Cardiac muscle cell (in vitro differentiated cells and primary cell): Measurements from ENCODE around the gene ERC2. TPM values are rescaled to one million over a fixed set of nuclear protein-coding genes. Genes with fewer than 3 reads are reported as not detected.

Source experiments
- DNase-seq, 2 donors: peaks; one replicate each; pipeline versions ENCODE4 v3.0.0 to v3.0.0-alpha.2; 2010 to 2017; ENCODE audit warnings: low read depth in 1 of 2, low spot score in 1 of 2
- H3K27ac ChIP-seq: fragments of 200-600 bp; sonication (generic); 2 replicates; pipeline ENCODE4 v1.5.1; 2016
- H3K27me3 ChIP-seq: fragments of 200-600 bp; sonication (generic); 2 replicates; pipeline ENCODE4 v1.6.0; 2016; ENCODE audit warnings: control low read depth
- H3K36me3 ChIP-seq: fragments of 200-600 bp; sonication (generic); 2 replicates; pipeline ENCODE4 v1.5.1; 2016; ENCODE audit warnings: control low read depth
- H3K4me1 ChIP-seq: fragments of 200-600 bp; sonication (generic); 2 replicates; pipeline ENCODE4 v1.8.1; 2017; ENCODE audit warnings: low read depth, mild to moderate bottlenecking, mixed run types
- H3K4me3 ChIP-seq: fragments of 200-600 bp; sonication (generic); 2 replicates; pipeline ENCODE4 v1.5.1; 2016; ENCODE audit warnings: mild to moderate bottlenecking
- H3K9me3 ChIP-seq: fragments of 200-600 bp; sonication (generic); 2 replicates; pipeline ENCODE4 v1.5.1; 2017; ENCODE audit warnings: low read depth, mild to moderate bottlenecking, control low read depth
- polyA plus RNA-seq: library from polyadenylated mRNA; unstranded; fragments of >200 nt; fragmentation: Nextera tagmentation; extraction: Ambion mirVana; gene quantifications from 2 replicates; pipeline ENCODE4 v1.2.1, GENCODE V29; 2016
- total RNA-seq: library from RNA; depleted of rRNA; stranded (reverse); fragments of >200 nt; gene quantifications from 2 replicates; pipeline ENCODE4 v1.2.3, GENCODE V29; 2016
- TF ChIP-seq, protein P1 (sequence below): IDR thresholded peaks from 2 replicates; pipeline ENCODE4 v1.5.1; 2012; ENCODE audit warnings: low read depth, mild to moderate bottlenecking, low read length

Gene ERC2
- total and polyA plus RNA-seq, 2 experiments from 2014 or later = 18.1 to 29.0 TPM

DNA sequence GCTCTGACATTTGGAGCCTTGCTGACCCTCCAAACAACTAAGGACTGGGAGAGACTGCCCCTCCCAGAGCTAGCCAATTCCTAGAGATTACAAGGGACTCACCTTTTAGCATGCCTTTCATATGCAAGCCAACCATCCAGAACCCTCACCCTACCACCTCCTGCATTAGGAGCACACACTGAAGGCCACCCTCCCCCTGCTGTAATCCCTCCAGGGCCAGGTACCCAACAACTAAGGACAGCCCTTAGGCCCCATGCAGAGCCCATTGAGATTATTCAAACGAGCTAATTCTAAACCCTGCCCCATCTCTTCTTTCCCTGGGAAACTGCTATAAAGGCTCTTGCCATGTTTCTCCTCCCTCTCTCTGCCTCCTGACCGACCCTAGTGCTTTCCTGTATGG, 352.6 kb downstream of the ERC2 start:
- Histone ChIP-seq H3K9me3 (no peaks in the 10 kb centered on the region), H3K27me3 (no peaks in the 10 kb centered on the region), H3K36me3 (no peaks in the 10 kb centered on the region), H3K4me1 (peaks cover 2% of the 10 kb centered on the region), H3K4me3 (no peak overlapping the region), H3K27ac (no peak overlapping the region)
- DNase-seq = no peak
- TF ChIP-seq, protein P1, sequence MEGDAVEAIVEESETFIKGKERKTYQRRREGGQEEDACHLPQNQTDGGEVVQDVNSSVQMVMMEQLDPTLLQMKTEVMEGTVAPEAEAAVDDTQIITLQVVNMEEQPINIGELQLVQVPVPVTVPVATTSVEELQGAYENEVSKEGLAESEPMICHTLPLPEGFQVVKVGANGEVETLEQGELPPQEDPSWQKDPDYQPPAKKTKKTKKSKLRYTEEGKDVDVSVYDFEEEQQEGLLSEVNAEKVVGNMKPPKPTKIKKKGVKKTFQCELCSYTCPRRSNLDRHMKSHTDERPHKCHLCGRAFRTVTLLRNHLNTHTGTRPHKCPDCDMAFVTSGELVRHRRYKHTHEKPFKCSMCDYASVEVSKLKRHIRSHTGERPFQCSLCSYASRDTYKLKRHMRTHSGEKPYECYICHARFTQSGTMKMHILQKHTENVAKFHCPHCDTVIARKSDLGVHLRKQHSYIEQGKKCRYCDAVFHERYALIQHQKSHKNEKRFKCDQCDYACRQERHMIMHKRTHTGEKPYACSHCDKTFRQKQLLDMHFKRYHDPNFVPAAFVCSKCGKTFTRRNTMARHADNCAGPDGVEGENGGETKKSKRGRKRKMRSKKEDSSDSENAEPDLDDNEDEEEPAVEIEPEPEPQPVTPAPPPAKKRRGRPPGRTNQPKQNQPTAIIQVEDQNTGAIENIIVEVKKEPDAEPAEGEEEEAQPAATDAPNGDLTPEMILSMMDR = no peak

DNA sequence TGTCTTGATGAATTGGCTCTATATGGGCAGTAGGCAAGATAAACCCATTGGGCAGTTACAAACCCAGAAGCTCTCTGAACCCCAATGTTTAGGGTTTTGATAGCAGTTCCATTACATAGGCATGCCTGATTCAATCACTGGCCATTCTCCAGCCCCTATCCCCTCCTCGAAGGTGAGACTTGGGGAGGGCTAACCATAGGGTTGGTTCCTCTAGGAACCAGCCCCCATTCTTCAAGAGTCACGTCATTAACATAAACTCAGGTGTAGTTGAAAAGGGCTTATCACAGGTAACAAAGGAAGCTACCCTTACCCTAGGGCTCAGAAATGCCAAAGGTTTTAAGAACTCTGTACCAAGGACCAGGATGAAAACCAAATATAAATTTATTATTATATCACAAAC, 353.1 kb downstream of the ERC2 start:
- Histone ChIP-seq H3K27ac (no peak overlapping the region), H3K27me3 (no peaks in the 10 kb centered on the region), H3K9me3 (no peaks in the 10 kb centered on the region), H3K4me1 (peaks cover 4% of the 10 kb centered on the region), H3K4me3 (no peak overlapping the region), H3K36me3 (no peaks in the 10 kb centered on the region)
- no peak for DNase-seq
- TF ChIP-seq, protein P1 = no peak

DNA sequence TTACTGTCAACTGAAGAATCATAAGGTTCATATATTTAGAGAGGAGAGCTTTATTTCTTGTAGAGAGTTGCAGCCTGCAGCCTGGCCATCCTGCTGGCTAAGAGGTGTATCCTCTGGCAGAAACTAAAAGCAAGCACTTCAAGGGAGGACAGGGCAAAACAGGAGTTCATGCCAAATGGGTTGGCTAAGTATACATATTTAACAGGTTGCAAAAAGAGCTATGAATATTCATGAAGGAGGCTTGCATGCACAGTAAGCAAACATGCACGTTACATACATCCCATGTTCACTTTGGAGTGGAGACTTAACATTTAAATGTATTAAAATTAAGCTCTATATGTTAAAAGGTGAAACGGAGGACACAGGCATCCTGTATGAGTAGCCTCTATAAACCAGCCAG, 354.4 kb downstream of the ERC2 start:
- H3K27ac ChIP-seq = no peak overlapping the region
- H3K27me3 ChIP-seq = no peaks in the 10 kb centered on the region
- H3K36me3 ChIP-seq = no peaks in the 10 kb centered on the region
- no peaks in the 10 kb centered on the region for H3K9me3 ChIP-seq
- TF ChIP-seq, protein P1 = no peak
- no peak for DNase-seq
- H3K4me3 ChIP-seq = no peak overlapping the region
- peaks cover 4% of the 10 kb centered on the region for H3K4me1 ChIP-seq

DNA sequence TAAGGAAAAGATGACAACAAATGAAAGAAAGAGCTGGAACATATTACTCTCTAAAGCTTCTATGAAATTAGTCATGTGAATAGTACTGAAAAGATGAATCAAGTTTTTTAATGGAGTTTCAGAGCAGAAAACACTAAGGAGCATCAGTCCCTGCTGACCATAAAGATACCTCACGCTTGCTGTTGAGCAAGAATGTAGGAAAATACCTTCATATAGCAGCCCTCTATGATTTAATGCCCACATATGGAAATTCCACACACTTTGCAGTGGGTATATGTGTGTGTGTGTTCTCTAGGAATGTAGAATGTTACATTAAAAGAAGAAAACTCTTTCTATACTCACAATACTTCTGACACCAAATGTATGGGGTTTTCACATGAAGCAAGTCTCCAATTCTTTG, 355.0 kb downstream of the ERC2 start:
- no peak overlapping the region for H3K4me3 ChIP-seq
- TF ChIP-seq, protein P1 = no peak
- peaks cover 4% of the 10 kb centered on the region for H3K4me1 ChIP-seq
- H3K27me3 ChIP-seq = no peaks in the 10 kb centered on the region
- no peak overlapping the region for H3K27ac ChIP-seq
- no peaks in the 10 kb centered on the region for H3K36me3 ChIP-seq
- no peak for DNase-seq
- no peaks in the 10 kb centered on the region for H3K9me3 ChIP-seq

DNA sequence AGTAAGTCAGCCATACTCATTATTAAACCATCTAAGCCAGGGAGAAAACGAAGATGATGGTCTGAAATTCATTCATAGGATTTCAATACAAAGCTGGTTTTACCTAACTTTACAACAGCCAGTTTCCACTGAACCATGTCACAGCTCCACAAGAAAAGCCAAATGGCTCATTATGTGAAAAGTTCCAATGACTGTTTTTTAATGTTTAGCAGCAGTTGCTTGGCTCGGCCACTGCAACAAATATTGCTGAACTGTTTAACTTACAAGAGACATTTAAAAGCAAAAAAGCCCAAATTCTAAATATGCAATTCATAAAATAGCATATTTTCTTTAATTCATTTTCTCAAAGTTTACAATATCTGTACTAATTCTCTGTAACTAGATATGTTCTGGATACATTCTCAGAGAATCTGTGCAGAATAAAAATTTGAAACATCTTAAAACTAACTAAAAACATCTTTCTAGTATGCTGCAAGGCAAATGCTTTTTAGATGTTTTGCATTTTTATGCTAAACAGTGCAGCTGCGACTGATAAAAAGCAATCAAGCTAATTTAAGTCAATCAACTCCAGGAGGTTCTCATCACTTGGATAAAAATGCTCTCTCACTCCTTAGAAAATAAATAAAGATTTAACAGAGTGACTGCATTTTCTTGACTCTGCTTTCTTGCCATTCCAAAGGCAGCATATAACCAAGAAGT, 356.5 kb downstream of the ERC2 start:
- TF ChIP-seq, protein P1 = no peak
- H3K27me3 ChIP-seq = no peaks in the 10 kb centered on the region
- no peak for DNase-seq
- H3K4me1 ChIP-seq = peaks cover 4% of the 10 kb centered on the region
- H3K9me3 ChIP-seq = no peaks in the 10 kb centered on the region
- no peaks in the 10 kb centered on the region for H3K36me3 ChIP-seq
- no peak overlapping the region for H3K27ac ChIP-seq
- no peak overlapping the region for H3K4me3 ChIP-seq
